Measurements from ENCODE around the gene ARHGAP24. TPM values are rescaled to one million over a fixed set of nuclear protein-coding genes. Genes with fewer than 3 reads are reported as not detected.

Gene ARHGAP24
- total RNA-seq, 1 donor from 2014 or later: 48.6 TPM

- no peak for DNase-seq (ENCODE audit: low spot score)
Measured at GRCh38 chr4:85774489-85774888, 299.5 kb downstream of the ARHGAP24 start.

DNA sequence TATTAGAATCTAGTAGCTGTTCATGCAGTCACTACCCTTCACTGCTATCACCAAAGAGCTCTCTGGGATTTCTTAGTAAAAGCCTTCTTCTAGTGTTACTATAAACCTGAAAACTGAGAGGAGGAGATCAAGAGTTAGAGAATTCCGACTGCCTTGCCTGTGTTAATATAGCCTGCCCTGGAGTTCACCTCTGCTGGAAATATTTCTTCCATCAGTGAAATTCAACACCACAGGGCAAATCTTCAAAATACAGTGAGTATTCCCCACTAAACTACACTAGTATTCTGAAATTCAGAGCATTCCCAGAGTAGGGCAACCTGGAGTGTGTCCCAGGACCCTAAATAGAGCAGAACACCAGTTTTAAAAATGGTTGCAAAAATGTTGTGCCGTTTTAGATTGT is 301.1 kb downstream of the ARHGAP24 start:
- no peak for DNase-seq (ENCODE audit: low spot score)

- no peak for DNase-seq (ENCODE audit: low spot score)
Measured at GRCh38 chr4:85776579-85776978, 301.6 kb downstream of the ARHGAP24 start.

- DNase-seq (ENCODE audit: low spot score): no peak
Measured at GRCh38 chr4:85777908-85778631, 303.1 kb downstream of the ARHGAP24 start.

- no peak for DNase-seq (ENCODE audit: low spot score)
Measured at GRCh38 chr4:85778632-85779131, 303.7 kb downstream of the ARHGAP24 start.

DNA sequence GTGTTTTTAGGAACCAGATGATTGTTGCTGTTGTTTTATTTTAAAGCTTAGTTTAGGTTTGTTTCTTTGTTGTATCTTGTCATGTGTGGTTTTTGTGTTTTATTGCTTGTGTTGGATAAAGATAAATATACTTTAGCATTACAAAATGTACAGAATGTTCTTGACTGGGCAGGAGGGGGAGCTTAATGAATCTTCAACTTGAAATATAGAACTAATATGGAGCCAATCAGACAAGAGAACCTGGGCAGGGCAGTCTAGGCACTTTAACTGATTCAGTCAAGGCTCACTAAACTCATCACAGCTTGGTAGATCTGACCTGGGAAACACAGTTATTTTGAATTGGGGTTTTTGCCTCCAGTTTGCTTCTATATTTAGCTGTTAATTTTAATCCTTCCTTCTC is 304.2 kb downstream of the ARHGAP24 start:
- no peak for DNase-seq (ENCODE audit: low spot score)

DNA sequence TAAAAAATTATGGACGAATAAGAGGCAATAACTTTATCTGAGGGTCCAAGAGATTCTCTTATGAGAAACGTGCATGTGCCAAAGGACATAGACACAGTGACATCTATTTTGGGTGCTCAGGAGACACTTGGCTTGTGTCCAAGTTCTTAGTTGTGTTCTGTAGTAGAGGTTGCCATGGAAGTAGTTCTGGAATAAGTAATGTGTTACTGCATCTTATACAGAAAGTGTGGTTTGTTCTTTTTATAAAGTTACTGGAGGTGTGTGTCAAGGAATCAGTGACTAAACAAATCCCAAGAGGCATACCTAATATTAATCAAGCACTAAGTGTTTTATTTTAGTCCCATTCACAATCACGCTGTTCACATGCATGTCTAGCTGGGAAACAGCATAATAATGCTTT is 305.7 kb downstream of the ARHGAP24 start:
- DNase-seq (ENCODE audit: low spot score): no peak

GRCh38 chr4:85783483-85783882 is 308.5 kb downstream of the ARHGAP24 start:
- no peak for DNase-seq (ENCODE audit: low spot score)

GRCh38 chr4:85783900-85784299 is 308.9 kb downstream of the ARHGAP24 start:
- DNase-seq (ENCODE audit: low spot score): no peak

DNA sequence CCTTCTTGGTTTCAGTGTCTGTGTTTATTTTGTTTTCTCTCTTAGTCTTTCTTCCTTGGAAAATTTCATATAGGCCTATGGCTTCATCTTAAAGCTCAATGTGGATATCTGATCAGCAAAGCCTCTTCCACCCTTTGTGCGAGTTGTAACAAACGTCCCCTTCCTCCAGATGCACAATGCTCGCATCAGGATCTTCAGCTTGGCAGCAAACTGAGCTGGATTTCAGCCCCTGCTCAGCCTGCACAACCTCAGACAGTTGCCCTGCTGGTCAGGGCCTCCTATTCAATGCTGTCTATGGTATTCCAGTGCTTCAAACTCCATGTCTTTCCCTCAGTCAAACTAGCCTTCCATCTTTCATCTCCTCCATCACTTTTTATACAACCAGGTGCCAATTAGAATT is 309.4 kb downstream of the ARHGAP24 start:
- DNase-seq (ENCODE audit: low spot score): no peak

- no peak for DNase-seq (ENCODE audit: low spot score)
Measured at GRCh38 chr4:85784947-85785346, 310.0 kb downstream of the ARHGAP24 start.

GRCh38 chr4:85787133-85787532 is 312.2 kb downstream of the ARHGAP24 start:
- DNase-seq (ENCODE audit: low spot score): no peak

GRCh38 chr4:85788604-85789003 is 313.7 kb downstream of the ARHGAP24 start:
- DNase-seq (ENCODE audit: low spot score): no peak

- no peak for DNase-seq (ENCODE audit: low spot score)
Measured at GRCh38 chr4:85789241-85789640, 314.3 kb downstream of the ARHGAP24 start.

GRCh38 chr4:85790582-85790981 is 315.6 kb downstream of the ARHGAP24 start:
- no peak for DNase-seq (ENCODE audit: low spot score)

GRCh38 chr4:85792376-85793232 is 317.7 kb downstream of the ARHGAP24 start:
- no peak for DNase-seq (ENCODE audit: low spot score)

DNA sequence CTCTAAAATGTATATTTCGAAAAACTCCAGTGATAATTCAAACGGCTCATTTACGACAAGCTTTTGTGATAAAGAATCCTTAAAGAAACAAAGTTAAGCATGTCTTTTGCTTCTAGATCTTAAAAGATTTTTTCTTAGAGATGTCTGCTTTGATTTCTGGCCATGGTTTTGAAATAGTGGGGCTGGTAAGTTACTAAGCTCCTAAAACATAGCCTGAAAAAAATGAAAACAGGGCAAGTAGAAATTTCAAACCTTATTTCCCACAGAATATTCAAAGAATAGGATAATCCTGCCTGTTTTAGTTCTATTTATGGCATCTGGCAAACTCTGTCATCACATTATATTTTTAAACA is 318.3 kb downstream of the ARHGAP24 start:
- DNase-seq (ENCODE audit: low spot score): no peak

- DNase-seq (ENCODE audit: low spot score): no peak
Measured at GRCh38 chr4:85798012-85798770, 323.2 kb downstream of the ARHGAP24 start.

DNA sequence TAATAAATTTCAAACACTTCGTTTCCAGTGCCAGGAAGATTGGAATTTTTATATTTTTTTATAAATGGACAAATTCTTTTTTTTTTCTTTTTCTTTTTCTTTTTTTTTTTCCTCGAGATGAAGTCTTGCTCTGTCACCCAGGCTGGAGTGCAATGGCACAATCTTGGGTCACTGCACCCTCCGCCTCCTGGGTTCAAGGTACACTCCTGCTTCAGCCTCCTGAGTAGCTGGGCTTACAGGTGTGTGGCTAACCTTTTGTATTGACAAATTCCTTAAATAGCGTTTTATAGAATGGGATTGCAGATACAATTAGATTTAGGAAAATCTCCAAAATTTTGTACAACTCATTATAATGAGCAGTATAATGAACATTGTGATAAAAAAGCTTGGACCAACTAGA is 328.9 kb downstream of the ARHGAP24 start:
- DNase-seq (ENCODE audit: low spot score): no peak

DNA sequence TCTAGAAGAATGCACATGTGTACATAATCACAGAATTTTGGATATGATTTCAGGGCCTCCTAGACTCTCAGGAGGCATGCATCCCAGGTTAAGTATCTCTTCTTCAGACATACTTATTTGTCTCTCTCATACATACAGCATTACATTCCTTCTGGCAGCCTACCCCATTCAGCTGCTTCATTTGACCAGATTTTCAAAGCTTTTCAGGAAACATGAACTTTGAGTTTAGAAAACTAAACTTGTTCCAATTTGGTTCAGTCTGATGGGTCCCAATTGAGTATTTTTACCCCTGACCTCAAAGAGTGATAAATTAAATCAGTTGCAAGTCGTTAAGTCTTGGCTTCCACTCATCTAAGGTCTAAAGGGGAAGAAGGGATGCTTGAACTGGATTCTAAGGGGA is 330.9 kb downstream of the ARHGAP24 start:
- DNase-seq (ENCODE audit: low spot score): no peak

GRCh38 chr4:85806334-85806733 is 331.4 kb downstream of the ARHGAP24 start:
- DNase-seq (ENCODE audit: low spot score): no peak
